GM18519 (cell line): Measurements from ENCODE around the gene FAM193B.

ENCODE experiments used
- ATAC-seq: cut with Tn5 transposase; IDR thresholded peaks from one replicate; pipeline ENCODE4 v1.9.1; 2021; ENCODE audit warnings: mild to moderate bottlenecking, moderate library complexity; ENCODE audit not compliant: unreplicated experiment, low FRiP score

Gene FAM193B

DNA sequence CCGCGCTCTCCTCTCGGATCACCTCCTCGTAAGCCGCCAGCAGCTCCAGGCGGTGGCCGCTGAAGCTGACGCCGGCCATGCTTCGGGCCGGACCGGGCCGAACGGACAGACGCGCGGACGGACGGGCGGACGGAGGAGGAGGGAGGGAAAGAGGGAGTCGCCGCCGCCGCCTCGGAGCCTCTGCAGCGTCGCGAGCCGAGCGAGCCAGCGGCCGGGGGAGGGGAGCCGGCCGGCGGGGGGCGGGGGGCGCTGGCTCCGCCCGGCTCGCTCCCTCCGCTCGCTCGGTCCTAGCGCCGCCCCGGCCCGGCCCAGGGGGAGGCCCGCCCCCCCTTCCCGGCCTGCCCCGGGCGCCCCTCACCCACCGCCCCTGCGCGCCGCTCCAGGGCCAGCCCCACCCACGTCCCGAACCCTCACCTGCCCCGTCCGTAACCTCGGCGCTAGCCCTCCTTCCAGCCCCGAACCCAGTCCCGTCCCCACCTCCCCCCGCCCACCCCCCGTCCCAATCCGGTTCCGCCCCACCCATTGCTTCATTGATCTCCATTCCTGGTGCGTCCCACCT lies 80.8 kb downstream of the FAM193B start, which contains the start of gene DBN1:
Gene DBN1, minus strand, starts transcription at position 192 of the 559 bp plus-strand sequence. Its CDS starts 113 bp downstream, at position 79.
- ATAC-seq, result no peak

DNA sequence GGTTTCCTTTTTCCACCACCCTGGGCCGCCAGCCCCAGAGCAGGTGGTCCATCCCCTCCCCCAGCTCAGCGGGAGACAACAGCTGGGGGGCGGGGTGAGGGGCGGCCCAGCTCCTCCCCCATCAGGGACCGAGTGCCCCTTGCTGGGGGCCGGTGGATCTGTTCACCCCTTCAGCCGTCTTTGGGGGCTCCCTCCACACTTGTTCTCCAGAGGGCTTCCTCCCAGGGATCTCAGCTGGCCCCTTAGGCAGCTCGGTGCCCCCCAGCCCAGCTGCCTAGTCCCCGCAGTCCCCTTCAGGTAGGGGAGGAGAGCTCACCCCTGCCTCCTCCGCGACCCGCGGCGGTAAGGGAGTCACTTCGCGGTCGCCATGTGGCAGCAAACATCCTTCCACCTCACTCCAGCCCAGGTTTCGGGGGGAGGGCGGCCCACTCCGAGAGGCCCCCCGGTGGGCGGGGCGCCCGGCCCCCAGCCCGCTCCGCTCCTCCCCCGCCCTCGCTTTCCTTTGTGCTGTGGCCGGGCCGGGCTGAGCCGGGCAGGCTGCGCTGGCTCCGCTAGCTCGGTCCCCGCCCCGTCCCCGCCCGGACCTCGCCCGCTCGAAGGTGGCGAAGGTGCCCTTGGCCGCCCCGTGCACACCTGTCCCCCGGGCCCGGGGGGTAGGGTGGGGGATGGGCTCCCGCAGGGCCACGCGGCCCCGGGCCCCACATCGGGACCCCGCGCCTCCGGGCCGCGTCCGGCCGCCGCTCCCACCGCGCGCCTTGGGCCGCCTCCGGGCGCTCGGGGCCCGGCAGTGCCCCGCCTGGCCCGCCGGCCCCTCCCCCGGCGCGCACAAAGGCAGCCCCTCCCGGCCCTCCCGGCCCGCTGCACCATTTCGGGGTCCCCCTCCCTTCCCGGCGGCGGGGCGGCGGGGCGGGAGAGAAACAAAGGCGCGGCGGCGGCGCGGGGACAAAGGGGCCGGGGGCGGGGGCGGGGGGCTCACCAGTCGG lies 81.6 kb downstream of the FAM193B start:
- ATAC-seq, result no peak

DNA sequence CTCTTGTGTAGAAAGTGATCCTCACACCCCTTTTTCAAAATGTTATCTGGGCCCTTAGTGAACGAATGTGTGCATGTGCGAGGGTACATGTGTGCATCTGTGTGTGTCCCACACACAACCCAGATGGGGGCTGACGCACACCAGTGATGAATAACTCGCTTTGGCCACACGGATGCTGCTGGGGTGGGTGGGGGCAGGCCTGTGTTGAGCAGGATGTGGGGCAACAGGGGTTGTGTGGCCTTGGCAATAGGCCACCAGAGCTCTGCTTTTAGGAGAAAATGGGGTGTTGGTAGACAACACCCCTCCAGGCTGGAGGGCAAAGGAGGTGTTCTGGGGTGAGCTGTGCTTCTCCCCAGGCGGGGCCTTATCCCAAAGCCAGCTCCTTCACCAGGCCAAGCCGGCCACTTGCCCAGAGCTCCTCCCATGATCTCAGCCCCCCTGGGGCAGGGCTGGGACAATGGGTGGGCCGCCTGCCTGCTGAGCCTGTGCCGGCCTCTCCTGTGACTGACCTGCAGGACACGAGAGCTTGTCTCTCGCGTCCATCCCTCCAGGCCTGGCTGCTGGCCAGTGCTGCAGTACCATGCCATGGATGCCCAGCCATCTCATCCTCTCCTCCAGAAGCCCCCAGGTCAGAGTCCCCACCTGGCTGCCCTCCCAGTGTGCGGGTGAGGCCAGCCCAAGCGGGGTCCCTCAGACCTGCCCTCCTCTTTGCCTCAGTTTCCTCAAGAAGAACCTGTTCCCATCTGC lies 82.6 kb downstream of the FAM193B start:
- no peak for ATAC-seq

DNA sequence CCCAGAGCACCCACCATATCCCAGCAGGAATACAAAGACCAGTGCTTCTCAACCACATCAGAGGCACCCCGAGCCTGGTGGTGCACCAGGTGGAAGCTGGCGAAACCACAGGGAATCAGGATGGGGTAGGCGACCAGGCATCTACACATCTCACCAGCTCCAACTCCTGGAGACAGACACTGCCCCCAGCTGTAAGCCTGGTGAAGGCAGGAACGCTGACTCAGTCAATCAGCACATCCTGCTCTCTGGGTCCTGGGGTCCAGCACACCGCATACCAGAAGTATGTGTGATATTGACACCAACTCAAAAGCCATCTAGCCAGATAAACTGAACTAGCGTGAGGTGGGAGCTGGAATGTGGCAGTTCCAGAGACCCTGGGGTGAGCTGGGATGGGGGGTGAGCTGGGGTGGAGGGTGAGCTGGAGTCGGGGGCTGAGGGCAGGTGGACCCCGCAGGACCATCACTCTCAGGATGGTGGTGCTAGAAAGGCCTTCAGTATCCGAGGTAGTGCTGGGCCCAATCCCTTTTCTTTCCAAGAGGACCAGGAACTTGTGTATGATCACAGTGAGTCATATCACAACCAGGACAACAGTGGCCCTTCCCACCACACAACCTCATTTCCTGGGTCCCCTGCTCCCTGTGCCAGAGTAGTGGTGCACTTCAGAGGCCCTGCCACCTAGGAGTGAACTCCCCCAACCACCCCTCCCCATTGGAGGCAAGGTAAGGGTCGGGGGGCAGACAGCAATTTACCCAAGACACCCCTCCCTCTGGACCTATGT lies 83.4 kb downstream of the FAM193B start:
- no peak for ATAC-seq
